Effector memory CD4-positive, alpha-beta T cell (primary cell): ENCODE measurements around the gene KIAA0586.
"Not testable (repeated sequence)": the region's sequence is repeated elsewhere in the genome, so short reads cannot be mapped to it uniquely, and the experiment has no call there.

Experiments used
- DNase-seq, 3 donors: peaks; one replicate each; pipeline ENCODE4 v3.0.0-alpha.2; 2020
- H3K27ac ChIP-seq: 2 replicates; pipeline ENCODE4 v1.7.0; 2013; ENCODE audit warnings: mild to moderate bottlenecking, low read length, moderate library complexity; ENCODE audit not compliant: insufficient read depth, poor library complexity, severe bottlenecking
- H3K27me3 ChIP-seq: replicated peaks from 2 replicates; pipeline ENCODE4 v1.7.0; 2013; ENCODE audit warnings: mild to moderate bottlenecking, low read length; ENCODE audit not compliant: insufficient read depth, control insufficient read depth, poor library complexity, severe bottlenecking
- H3K36me3 ChIP-seq: 2 replicates; pipeline ENCODE4 v1.7.0; 2013; ENCODE audit warnings: mild to moderate bottlenecking, low read length, moderate library complexity; ENCODE audit not compliant: control insufficient read depth, insufficient read depth
- H3K4me1 ChIP-seq: 2 replicates; pipeline ENCODE4 v1.7.0; 2013; ENCODE audit warnings: low read length, mild to moderate bottlenecking; ENCODE audit not compliant: control insufficient read depth, insufficient read depth, poor library complexity, severe bottlenecking
- H3K4me3 ChIP-seq: 2 replicates; pipeline ENCODE4 v1.7.0; 2013; ENCODE audit warnings: low read length, low read depth, mild to moderate bottlenecking; ENCODE audit not compliant: insufficient read depth, poor library complexity, severe bottlenecking
- H3K9me3 ChIP-seq: 2 replicates; pipeline ENCODE4 v1.7.0; 2013; ENCODE audit warnings: mild to moderate bottlenecking, low read length, moderate library complexity; ENCODE audit not compliant: control insufficient read depth

KIAA0586 gene

GRCh38 chr14:58414845-58415244, 12.7 kb upstream of the KIAA0586 start:
- Histone ChIP-seq H3K27ac (no peak overlapping the region), H3K4me1 (no peaks in the 10 kb centered on the region), H3K9me3 (no peaks in the 10 kb centered on the region), H3K27me3 (no peaks in the 10 kb centered on the region), H3K4me3 (no peak overlapping the region), H3K36me3 (peaks cover 40% of the 10 kb centered on the region)
- DNase-seq: no peak

DNA sequence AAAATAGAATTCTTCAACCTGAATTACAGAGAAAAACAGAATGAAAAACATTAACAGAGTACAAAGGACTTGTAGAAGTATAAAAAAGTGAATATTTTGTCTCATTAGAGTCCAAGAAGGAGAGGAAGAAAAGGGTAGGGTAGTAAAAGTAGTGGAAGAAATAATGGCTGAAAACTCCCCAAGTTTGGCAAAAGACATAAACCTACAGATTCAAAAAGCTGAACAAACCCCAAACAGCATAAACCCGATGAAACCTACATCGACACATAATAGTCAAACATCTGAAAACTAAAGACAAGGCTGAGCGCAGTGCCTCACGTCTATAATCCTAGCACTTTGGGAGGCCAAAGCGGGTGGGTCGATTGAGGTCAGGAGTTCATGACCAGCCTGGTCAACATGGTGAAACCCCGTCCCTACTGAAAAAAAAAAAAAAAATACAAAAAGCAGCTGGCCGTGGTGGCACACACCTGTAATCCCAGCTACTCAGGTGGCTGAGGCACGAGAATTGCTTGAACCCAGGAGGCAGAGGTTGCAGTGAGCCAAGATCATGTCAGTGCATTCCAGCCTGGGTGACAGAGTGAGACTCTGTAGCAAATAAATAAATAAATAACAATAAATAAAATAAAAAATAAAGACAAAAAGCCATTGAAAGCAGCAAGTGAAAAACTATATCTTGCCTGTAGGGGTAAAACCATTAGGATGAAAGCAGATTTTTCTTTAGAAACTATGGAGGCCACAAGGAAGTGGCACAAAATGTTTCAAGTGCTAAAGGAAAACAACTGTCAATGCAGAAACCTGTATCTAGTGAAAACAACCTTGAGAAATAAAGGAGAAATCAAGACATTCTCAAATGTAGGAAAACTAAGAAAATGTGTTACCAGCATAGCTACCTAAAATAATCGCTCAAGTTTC, 11.6 kb upstream of the KIAA0586 start:
- no peak for DNase-seq
- H3K27me3 ChIP-seq: no peaks in the 10 kb centered on the region
- no peaks in the 10 kb centered on the region for H3K9me3 ChIP-seq
- H3K4me1 ChIP-seq: no peaks in the 10 kb centered on the region
- H3K27ac ChIP-seq: no peak overlapping the region
- H3K4me3 ChIP-seq: no peak overlapping the region
- H3K36me3 ChIP-seq: peaks cover 33% of the 10 kb centered on the region

- H3K4me1 ChIP-seq, H3K4me3 ChIP-seq, H3K9me3 ChIP-seq, DNase-seq, H3K27ac ChIP-seq, H3K27me3 ChIP-seq: not testable (repeated sequence)
- H3K36me3 ChIP-seq: peaks cover 33% of the 10 kb centered on the region
Measured at GRCh38 chr14:58416934-58417333, 10.6 kb upstream of the KIAA0586 start.

GRCh38 chr14:58426670-58427280, 744 bp upstream of the KIAA0586 start:
- no peaks in the 10 kb centered on the region for H3K9me3 ChIP-seq
- H3K4me3 ChIP-seq: peak overlapping the region; percentile 81
- H3K4me1 ChIP-seq: peaks cover 15% of the 10 kb centered on the region
- H3K27me3 ChIP-seq: no peaks in the 10 kb centered on the region
- peaks cover 3% of the 10 kb centered on the region for H3K36me3 ChIP-seq
- DNase-seq: peak; percentile 7 to 34 (median 23)
- peak overlapping the region; percentile 88 for H3K27ac ChIP-seq

GRCh38 chr14:58428118-58428683, 682 bp downstream of the KIAA0586 start:
- Histone ChIP-seq H3K27me3 (no peaks in the 10 kb centered on the region), H3K27ac (peak overlapping the region; percentile 88), H3K36me3 (no peaks in the 10 kb centered on the region), H3K9me3 (no peaks in the 10 kb centered on the region), H3K4me3 (peak overlapping the region; percentile 81), H3K4me1 (peaks cover 15% of the 10 kb centered on the region)
- DNase-seq: no peak

GRCh38 chr14:58430156-58430555, 2.6 kb downstream of the KIAA0586 start:
- Histone ChIP-seq H3K27me3 (no peaks in the 10 kb centered on the region), H3K27ac (no peak overlapping the region), H3K4me1 (peaks cover 15% of the 10 kb centered on the region), H3K9me3 (no peaks in the 10 kb centered on the region), H3K4me3 (no peak overlapping the region), H3K36me3 (peaks cover 11% of the 10 kb centered on the region)
- DNase-seq: no peak

DNA sequence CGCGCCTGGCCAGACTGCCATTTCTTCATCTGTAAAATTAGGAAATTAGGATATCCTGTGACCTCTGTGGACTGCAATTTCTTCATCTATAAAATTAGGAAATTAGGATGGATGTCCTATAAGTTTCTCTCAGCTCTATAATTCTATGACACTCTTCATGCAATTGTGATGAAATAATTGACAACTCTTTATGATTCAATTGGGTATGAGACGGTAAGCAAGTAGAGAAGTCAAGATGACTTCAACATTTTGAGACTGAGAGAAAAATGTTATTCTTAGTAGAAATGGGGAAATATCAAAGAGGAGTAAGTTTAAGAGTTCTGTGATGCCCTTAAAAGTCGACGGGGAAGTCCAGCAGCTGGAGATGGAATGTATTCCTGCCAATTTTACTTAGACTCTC, 12.0 kb downstream of the KIAA0586 start:
- DNase-seq: no peak
- peaks cover 36% of the 10 kb centered on the region for H3K36me3 ChIP-seq
- no peak overlapping the region for H3K4me3 ChIP-seq
- H3K27me3 ChIP-seq: no peaks in the 10 kb centered on the region
- H3K4me1 ChIP-seq: no peaks in the 10 kb centered on the region
- H3K9me3 ChIP-seq: no peaks in the 10 kb centered on the region
- H3K27ac ChIP-seq: no peak overlapping the region

- Histone ChIP-seq H3K9me3 (no peaks in the 10 kb centered on the region), H3K27me3 (no peaks in the 10 kb centered on the region), H3K4me3 (no peak overlapping the region), H3K36me3 (peaks cover 44% of the 10 kb centered on the region), H3K4me1 (no peaks in the 10 kb centered on the region), H3K27ac (no peak overlapping the region)
- no peak for DNase-seq
Measured at GRCh38 chr14:58444627-58445026, 17.1 kb downstream of the KIAA0586 start.

- Histone ChIP-seq H3K27me3 (no peaks in the 10 kb centered on the region), H3K36me3 (peaks cover 44% of the 10 kb centered on the region), H3K4me3 (no peak overlapping the region), H3K4me1 (no peaks in the 10 kb centered on the region), H3K9me3 (no peaks in the 10 kb centered on the region), H3K27ac (no peak overlapping the region)
- no peak for DNase-seq
Measured at GRCh38 chr14:58455593-58456265, 28.2 kb downstream of the KIAA0586 start.
